Lung microvascular endothelial cell (primary cell): ENCODE results near the gene SLC9A4. TPM values are rescaled to one million over a fixed set of nuclear protein-coding genes. Genes with fewer than 3 reads are reported as not detected.

Experiments used
- DNase-seq, 2 donors: peaks; one replicate each; pipeline versions ENCODE4 v3.0.0 to v3.0.0-alpha.2; 2010; ENCODE audit warnings: low read depth in 2 of 2
- total RNA-seq: library from RNA; depleted of rRNA; stranded (reverse); fragments of >200 nt; gene quantifications from 2 replicates; pipeline ENCODE4 v1.2.1, GENCODE V29; 2014

SLC9A4 gene
- total RNA-seq, 1 donor from 2014 or later = not detected

- no peak for DNase-seq
These were observed 29.6 kb downstream of the SLC9A4 start for GRCh38 chr2:102502576-102502975.

GRCh38 chr2:102504833-102505232 lies 31.8 kb downstream of the SLC9A4 start:
- no peak for DNase-seq

GRCh38 chr2:102505290-102505689 lies 32.3 kb downstream of the SLC9A4 start:
- DNase-seq = no peak

- DNase-seq = no peak
These were observed 33.7 kb downstream of the SLC9A4 start for GRCh38 chr2:102506743-102507142.

GRCh38 chr2:102508863-102509262 lies 35.8 kb downstream of the SLC9A4 start:
- peak; percentile 4 to 57 for DNase-seq

- DNase-seq = peak; percentile 6 to 71
These were observed 36.7 kb downstream of the SLC9A4 start for GRCh38 chr2:102509749-102510148.

- DNase-seq = no peak
These were observed 38.0 kb downstream of the SLC9A4 start for GRCh38 chr2:102510791-102511575.

- DNase-seq = no peak
These were observed 39.1 kb downstream of the SLC9A4 start for GRCh38 chr2:102512161-102512560.

- DNase-seq = no peak
These were observed 40.4 kb downstream of the SLC9A4 start for GRCh38 chr2:102513355-102513939.

- DNase-seq = peak; percentile 56 to 92
These were observed 41.2 kb downstream of the SLC9A4 start for GRCh38 chr2:102514061-102514785.

- DNase-seq = no peak
These were observed 42.8 kb downstream of the SLC9A4 start for GRCh38 chr2:102515851-102516250.

- DNase-seq = no peak
These were observed 45.1 kb downstream of the SLC9A4 start for GRCh38 chr2:102518170-102518569.

GRCh38 chr2:102520009-102520408 lies 47.0 kb downstream of the SLC9A4 start:
- peak; percentile 38 to 41 for DNase-seq

GRCh38 chr2:102520801-102521200 lies 47.8 kb downstream of the SLC9A4 start:
- peak in 1 of 2 donors; percentile 9 for DNase-seq

GRCh38 chr2:102522162-102522561 lies 49.1 kb downstream of the SLC9A4 start:
- DNase-seq = no peak

- no peak for DNase-seq
These were observed 49.9 kb downstream of the SLC9A4 start for GRCh38 chr2:102522890-102523289.

GRCh38 chr2:102523651-102524050 lies 50.6 kb downstream of the SLC9A4 start:
- DNase-seq = no peak

GRCh38 chr2:102527086-102527485 lies 54.1 kb downstream of the SLC9A4 start:
- DNase-seq = no peak

- no peak for DNase-seq
These were observed 65.5 kb downstream of the SLC9A4 start for GRCh38 chr2:102538491-102538890.

- DNase-seq = no peak
These were observed 67.9 kb downstream of the SLC9A4 start for GRCh38 chr2:102540882-102541281.

GRCh38 chr2:102544182-102544581 lies 71.2 kb downstream of the SLC9A4 start:
- no peak for DNase-seq

- DNase-seq = no peak
These were observed 74.4 kb downstream of the SLC9A4 start for GRCh38 chr2:102547462-102547861.
